ENCODE results near the gene FNTB.

Gene FNTB, protein sequence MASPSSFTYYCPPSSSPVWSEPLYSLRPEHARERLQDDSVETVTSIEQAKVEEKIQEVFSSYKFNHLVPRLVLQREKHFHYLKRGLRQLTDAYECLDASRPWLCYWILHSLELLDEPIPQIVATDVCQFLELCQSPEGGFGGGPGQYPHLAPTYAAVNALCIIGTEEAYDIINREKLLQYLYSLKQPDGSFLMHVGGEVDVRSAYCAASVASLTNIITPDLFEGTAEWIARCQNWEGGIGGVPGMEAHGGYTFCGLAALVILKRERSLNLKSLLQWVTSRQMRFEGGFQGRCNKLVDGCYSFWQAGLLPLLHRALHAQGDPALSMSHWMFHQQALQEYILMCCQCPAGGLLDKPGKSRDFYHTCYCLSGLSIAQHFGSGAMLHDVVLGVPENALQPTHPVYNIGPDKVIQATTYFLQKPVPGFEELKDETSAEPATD

DNA sequence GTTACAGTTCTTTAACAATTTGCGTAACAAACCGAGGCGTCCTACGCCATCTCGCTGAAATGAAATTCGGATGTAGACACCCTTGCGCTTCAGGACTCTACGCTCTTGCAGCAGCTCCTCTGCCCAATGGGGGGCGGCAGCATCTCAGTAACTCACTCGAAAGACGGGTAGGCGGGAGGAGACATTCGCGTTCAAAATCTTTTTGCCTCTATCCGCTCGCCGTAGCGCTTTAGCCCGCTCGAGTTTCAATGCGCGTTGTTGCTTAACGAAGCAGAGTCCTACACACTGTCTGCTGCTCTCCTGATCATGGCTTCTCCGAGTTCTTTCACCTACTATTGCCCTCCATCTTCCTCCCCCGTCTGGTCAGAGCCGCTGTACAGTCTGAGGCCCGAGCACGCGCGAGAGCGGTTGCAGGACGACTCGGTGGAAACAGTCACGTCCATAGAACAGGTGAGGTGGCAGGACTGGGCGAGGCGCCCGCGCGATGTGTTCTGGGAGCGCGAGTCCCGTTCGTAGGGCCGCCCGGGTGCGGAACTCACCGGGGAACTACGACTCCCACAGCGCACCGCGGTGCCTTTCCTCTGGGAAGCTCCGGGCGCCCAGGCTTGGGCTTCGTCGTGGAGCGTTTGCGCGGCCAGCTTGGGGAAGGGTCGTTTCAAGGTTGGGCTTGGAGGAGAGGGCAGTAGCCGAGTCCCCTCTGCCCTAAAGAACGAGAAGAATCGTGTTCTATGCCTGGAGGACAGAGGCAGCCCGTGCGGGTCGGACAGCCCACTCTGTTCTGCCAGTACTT is at the start of gene FNTB:
FNTB (plus strand) TSS at position 248 of the 790 bp plus-strand sequence; CDS start at position 307, 59 bp downstream.
- peak; percentile 88 for DNase-seq

DNA sequence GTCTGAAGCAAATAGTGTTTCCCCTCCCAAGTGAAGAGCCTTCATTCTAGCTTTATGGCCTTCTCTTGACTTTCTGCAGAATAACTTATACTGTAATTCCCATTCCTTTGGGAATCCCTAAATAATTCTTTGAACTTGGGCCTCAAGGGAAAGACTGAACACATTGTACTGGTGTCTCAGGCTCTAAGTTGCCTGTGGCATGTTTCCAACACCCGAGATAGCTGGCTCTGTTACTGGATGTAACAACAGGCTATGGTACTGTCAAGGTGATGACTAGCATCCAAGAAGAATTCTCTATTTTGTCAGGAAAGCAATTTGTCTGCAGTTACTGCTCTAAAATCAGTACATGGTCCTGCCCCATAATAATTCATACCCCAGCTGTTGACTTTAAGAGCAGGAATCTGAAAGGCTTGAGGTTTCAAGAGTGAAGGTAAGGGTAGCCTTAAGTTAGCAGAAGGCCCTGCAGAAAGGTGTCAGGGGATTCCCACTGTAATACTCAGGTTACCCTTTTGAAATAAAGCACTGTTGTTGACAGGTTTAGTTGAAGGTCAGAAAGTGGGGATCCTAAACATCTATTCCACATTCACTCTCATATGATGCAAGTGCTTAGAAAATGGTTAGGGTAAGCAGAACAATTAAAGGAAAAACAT is 49.4 kb upstream of the FNTB start:
- DNase-seq = no peak

DNA sequence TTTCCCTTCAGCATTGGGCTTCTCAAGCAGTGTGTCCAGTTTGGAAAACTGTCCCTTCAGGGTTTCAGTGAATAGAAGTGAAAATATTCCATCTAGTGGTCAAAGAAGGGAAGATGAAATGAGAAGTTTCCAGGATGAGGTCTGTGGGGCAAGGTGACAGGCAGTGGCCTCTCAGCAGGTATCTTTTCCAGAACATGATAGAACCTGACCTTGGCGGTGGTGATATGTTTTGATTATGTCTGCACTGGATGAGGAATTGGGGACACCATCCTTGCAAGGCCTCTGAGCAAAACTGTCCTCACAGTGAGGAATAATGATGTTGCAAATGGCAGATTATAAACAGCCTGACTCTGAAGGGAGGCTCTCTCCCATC is 48.9 kb upstream of the FNTB start:
- DNase-seq = no peak

DNA sequence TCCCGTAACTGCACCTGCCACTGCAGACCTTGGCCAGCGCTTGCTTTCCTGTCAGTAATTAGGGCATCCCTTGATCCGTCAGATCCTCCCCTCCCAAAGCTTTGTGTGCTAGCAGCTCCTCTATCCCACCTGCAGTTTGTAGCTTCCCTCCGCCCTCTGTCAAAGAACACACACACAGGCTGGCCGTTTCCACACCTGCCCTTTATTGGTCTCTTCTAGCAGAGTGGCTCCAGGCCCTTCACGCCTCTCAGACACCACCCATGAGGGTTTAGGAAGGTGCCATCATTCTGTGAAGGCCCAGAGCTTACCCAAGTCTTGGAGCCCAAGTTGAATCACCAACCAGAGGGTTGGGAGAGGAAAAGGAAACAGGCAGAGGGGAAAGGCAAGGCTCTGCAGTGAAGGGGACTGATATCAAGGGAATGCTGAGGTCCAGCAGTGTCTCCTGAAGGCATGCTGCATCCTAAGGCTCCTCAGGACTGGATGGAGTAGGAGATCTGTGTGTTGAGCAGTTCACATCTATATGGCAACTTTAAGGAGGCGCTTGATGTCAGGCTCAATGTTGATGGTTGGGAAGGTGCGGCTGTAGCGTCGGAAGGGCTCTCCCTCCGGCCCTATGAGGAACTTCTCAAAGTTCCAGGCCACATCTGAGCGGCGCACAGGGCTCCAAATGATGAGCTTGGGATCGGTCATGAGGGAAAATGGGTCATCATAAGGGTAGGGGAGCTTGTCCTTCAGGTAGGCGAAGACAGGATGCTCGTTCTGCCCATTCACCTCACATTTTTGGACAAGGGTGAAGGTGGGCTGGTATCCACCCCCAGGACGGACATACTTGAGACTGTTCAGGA is 47.5 kb upstream of the FNTB start:
- no peak for DNase-seq

DNA sequence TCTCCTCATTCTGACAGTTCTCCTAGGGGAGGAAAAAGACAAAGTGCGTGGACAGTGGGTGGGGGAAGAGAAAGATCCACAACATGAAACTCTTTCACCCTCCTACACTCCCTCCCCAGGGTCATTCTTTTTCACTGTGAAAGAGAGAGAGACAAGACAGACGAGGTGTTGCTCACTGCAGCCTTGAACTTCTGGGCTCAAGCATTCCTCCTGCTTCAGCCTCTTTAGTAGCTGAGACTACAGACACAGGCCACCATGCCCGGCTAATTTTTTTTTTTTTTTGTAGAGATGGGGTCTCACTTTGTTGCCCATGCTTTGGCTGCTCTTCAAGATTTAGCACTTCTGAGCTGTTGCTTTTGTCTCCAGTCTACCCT is 46.9 kb upstream of the FNTB start:
- no peak for DNase-seq

DNA sequence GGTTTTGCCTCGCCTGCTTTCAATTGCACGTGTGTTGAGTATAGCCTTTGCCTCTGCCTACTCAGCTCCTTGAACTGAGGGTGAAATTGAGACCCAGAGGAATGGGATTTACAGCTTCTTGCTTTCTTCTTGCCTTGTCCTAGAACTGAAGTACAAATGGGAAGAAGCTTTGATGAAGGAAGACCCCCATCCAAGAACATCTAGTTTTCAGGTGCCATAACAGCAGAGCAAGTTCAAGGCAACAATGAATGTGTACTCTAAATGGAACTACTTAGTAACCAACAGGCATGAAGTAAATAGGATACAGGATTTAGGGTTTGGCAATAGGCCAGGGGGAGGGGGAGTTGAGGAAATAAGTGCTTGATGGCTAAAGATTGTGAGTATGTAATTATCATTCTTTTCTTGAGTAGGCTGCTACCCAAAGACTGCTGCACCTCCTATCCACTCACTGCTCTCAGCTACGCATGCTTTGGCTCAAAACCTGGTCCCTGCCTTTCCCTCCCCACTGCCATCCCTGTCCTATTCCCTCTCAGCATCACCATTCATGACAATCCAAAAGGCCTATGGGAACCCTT is 46.3 kb upstream of the FNTB start:
- no peak for DNase-seq

DNA sequence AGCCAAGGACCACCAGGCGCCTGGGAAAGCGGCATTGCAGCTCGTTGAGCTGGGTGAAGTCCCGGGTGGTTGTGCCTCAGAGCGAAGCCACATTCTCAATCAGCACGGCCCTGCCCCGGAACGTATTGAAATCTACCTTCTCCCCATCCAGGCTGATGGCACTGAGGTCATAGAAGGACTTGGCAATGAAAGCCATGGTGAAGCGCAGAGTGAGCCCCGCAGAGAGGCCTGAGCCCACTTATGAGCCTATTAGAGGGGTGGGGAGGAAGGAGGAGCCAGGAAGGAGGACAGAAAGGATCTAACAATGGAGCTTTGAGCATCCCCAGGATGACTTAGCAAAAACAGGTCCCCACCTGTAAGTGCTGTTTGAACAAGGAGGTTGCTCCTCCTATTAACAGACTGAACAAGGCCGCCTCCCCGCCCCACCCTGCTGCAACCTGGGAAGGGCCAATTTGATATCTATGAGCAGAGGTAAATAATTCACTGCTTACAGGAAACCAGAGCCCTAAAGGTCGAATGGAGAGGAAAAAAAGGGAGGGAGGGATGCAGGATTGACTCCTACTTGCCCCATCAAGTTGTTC is 44.1 kb upstream of the FNTB start, which contains the start of gene GPX2:
GPX2 (minus strand) TSS at position 215 of the 581 bp plus-strand sequence; CDS start at position 196, 19 bp downstream.
- no peak for DNase-seq

DNA sequence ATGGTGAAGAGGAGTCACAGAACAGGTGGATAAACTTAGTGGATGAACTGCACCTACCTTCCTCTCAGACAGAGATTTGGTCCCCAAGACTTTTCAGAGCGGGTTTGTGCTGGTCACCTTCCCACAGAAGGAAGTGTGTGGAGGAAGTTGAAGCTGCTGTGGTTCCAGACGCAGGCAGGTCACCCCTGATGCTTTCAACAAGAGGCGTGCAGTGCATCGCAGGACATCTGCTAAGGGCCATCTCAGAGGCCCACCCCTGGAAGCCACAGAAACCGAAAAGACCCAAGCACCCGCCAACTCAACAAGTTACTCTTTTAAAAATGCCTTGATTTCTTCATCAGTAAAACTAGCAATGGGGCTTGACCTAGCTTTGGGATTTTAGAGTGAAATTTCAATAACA is 43.1 kb upstream of the FNTB start:
- DNase-seq = no peak

DNA sequence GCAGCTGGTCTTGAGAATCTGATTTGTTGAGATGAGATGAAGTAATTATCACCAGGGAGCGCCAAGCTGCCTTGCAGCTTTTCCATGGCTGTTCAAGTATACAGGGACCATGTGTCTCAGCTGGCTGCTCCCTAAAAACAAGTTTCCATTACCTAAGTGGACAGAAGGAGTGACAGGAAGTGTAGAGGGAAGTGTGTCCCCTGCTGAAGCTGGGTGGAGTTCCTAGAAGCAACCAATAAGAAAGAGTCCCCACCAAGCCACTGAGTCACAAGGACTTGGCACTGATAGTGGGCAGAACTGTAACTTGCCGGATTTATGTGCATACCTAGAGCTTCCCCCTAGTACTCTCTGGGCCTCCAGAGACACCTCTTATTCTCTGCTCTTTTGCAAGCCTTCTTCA is 42.7 kb upstream of the FNTB start:
- DNase-seq = no peak

DNA sequence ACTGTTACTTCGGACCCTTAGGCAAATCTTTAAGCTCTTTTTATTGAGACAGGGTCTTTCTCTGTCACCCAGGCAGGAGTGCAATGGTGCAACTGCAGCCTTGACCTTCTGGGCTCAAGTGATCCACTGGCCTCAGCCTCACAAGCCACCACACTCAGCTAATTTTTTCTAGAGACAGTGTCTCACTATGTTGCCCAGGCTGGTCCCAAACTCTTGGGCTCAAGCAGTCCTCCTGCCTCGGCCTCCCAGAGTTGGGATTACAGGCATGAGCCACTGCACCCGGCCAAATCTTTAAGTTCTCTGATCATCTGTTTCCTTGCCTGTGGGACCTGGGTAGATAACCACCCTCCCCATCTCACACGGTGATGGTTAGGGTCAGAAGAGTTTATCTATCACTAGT is 41.8 kb upstream of the FNTB start:
- DNase-seq = no peak

DNA sequence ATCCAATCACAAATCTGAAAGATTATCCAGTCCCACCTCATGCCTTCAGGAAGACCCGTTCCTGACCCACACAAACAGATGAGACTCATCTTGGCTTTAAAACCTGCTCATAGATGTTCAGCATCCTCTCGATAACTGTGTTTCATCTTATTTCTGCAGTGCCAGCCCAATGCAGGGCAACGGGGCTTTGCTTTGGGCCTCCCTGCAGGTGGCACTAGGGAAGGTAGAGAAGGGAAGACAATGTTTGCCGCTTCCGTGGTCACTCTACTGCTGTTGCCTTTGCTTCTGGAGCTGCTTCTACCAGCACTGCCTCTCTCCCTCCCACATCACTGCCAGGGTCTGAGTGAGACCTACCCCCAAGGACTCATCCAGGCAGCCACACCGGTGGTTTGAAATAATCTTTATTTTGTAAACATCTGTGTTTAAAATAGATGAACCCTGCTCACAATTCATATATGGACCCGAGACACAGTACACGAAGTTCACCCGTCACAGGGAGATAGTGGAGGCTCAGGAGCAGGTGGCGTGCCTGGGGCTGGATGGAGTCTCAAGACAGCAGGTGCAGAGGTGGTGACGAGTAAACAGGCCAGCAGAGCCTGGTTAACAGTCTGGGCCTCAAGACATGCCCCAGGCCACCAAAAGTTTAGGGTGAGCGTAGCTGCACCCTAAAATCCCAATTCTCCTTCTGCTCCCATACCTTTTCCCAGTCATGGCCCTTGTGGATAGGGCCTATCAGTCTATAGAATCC is 41.1 kb upstream of the FNTB start:
- no peak for DNase-seq

DNA sequence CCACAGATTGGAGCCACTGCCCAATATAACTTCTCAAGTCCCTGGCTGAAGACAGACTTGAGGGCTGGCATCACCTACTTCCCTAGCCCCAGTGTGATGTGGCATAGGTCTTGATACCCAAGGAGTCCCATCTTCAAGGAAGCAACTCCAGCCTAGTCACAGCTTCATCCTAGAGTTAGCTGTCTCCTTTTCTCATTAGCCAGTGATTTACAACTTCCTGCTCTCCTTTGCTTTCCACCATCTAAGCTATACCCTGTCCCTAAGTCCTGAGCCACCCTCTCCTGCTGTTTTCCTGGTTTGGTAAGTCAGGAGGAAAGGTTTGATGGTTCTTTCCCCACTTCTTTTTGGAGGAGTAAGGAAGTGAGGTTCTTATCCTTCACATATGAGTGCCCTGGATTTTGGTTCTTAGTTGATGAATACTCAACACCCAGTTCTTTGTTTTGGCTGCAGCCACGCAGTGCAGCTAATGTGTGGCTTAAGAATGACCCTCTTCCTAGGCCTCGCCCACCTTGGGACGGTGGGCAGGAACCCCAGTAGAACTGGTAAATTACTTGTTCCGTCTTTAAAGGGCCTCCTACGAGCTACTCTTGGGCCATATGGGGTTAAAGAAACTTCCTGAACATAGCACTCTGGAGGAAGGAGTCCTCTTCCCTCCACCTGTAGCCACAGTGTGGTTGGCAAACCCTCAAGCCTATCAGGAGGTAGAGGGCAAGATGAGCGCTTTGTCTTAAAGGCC is 40.2 kb upstream of the FNTB start:
- DNase-seq = no peak

DNA sequence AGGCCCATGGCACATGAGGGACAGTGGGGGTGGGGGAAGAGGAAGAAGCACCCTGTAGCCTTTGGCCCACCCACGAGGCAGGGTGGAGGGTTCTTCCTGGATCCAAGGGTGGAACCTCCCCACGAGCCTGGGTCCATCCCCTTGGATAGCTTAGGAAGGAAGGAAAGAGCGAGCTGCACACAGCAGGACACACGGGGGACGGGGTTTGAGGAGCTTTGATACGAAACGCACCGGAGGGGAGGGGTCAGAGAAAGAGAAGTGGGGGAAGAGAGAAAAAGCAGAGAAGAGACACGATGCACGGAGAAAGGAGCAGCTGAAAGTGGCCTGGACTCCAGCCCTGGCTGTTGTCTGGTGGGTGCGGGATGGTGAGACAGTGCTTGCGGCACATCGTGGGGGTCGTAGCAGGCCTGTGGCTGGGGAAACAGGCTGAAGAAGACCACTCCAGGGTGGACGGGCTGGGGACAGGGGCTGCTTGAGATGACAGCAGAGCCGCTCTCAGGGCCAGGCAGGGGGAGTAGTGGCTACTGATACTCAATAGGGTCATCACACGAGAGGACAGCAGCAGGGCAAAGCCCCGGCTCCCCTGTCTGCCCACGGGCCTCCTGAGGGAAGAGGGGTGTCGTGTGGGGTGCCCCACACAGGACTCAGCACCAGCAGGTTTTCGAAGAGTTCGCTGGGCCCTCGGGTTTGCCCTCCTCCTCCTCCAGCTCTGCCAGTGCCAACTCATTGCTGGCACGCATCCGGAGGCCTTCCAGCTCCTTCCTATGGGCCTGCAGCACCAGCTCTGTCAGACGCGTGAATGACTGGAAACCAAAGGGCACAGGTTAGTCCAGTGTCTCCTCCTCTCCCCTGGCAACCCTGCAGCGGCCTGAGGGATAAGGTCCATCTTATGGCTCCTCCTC is 38.7 kb upstream of the FNTB start:
- DNase-seq = no peak

DNA sequence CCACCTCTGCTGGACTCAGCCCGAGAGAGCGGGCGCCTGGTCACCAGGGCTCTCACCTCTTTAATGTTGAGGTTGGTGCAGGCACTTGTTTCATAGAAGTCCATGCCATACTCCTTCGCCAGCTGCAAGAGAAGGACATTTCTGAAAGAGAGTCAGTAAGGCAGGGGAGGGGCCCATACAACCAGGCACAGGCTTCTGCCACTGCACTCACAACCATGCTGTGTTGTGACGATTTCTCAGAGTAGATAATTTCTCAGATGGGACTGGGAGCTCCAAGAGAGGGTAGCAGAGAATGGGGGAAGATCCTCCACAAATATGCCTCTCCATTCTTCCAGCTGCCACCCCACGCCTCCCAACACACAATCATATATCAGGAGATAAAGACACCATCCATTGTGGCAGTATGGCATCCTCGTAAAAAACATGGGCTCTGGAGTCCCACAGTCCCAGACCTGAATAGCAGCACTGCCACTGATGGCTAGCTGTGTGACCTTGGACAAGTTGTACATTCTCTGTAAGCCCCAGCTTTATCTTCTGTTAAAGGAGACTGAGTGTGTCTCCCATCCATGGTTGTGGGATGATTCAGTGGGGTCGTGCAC is 38.0 kb upstream of the FNTB start:
- no peak for DNase-seq

DNA sequence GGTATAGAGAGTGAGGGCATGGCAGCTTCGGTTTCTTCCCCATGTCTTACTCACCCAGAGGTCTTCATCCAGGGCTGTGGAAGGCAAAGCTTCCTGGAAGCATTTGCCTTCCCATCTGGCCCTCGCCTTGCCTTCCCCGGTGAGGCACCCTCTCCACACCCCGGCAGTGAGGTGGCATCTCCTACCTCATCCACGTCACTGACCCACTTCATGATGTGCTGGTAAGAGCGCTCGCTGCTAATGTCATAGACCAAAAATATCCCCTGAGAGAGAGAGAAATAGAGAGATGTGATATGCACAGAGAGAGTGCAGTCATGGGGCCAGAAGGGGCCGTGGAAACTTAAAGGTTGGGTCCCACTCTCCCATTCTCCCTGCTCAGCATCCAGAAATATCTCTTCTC is 35.8 kb upstream of the FNTB start:
- DNase-seq = no peak

DNA sequence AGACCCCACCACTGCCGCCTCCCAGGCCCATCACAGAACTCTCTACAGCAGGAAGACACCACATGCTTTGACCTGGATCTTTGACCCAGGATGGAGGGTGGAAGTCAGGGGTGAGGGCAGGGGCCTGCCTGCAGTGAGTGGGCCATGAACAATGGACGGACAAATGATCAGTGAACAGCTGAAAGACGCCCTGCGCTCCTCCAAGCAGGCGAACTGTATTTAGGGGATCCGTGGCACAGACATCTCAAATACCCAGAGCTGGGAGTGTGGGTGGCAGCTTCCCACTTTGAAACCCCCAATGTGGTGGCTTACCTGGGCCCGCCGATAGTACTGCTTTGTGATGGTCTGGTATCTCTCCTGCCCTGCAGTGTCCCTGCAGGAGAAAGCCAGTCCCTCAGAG is 35.4 kb upstream of the FNTB start:
- DNase-seq = no peak

DNA sequence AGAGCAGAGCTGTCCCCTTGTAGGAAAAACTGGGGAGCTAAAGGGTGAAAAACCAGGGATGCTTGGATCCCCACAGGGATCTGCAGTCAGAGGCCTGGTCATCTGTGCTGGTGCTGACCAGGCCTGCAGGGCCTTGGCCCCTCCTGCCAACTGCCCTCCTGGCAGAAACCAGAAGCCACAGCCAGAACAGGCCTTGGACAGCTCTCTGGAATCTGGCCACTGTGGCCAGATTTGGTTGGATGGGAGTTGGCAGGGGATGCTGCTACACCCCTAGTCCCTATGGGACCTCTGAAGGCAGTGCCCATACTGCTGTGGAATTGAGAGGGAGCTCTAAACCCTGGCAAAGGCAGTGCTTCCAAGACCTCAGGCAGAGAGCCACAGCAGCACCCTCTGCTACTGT is 35.0 kb upstream of the FNTB start:
- DNase-seq = no peak

DNA sequence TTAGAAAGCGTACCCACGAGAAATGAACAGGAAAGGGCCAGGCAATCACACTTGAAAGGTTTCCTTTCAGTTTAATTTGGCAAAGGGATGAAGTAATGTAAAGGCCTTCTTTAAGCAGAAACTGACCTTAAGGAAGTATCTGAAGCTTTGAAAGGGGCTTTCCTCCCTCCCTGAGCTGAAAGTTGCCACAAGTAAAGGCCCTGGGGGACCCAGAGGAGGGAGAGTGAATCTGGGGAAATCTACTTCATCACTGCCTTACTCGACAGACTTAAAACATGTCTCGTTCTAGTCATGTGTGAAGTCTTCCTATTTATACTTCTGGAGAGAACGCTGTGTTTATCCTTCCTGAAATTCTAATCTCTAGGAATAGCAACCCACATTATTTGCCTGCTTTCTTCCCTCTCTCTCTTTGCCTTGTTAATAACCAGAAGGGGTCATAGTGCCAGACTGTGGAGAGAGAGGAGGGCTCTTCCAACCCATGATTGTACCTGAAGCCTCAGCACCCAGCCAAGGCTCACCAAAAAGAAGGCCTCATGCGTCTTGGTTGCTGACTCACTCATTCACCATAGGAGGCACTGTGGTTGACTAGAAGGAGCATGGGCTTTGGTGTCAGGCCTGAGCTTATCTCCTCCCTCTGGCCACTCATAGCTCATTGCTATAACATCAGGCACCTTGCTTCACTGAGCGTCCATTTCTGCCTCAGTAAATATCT is 33.9 kb upstream of the FNTB start:
- no peak for DNase-seq
